ENCODE results near the gene HES5. TPM values are rescaled to one million over a fixed set of nuclear protein-coding genes. Genes with fewer than 3 reads are reported as not detected.

HES5 gene
- total RNA-seq, 1 experiment from 2014 or later = not detected

- Mint-ChIP-seq H3K27ac (ENCODE audit: unreplicated experiment) (no peak overlapping the region), H3K36me3 (ENCODE audit: insufficient read depth, unreplicated experiment) (no peaks in the 10 kb centered on the region), H3K9me3 (ENCODE audit: low read depth, unreplicated experiment) (no peaks in the 10 kb centered on the region), H3K27me3 (ENCODE audit: unreplicated experiment) (peaks cover 8% of the 10 kb centered on the region), H3K4me1 (ENCODE audit: low read depth, unreplicated experiment) (no peaks in the 10 kb centered on the region), H3K4me3 (ENCODE audit: low read depth, unreplicated experiment) (no peak overlapping the region)
- DNase-seq = no peak
- no TSS peak for BruUV-seq (replicated peaks)
- intact Hi-C loops (cut with micrococcal nuclease; ENCODE audit: unreplicated experiment) = no loop called here
- CTCF ChIA-PET = no interaction called here
- TF ChIP-seq, protein P1, sequence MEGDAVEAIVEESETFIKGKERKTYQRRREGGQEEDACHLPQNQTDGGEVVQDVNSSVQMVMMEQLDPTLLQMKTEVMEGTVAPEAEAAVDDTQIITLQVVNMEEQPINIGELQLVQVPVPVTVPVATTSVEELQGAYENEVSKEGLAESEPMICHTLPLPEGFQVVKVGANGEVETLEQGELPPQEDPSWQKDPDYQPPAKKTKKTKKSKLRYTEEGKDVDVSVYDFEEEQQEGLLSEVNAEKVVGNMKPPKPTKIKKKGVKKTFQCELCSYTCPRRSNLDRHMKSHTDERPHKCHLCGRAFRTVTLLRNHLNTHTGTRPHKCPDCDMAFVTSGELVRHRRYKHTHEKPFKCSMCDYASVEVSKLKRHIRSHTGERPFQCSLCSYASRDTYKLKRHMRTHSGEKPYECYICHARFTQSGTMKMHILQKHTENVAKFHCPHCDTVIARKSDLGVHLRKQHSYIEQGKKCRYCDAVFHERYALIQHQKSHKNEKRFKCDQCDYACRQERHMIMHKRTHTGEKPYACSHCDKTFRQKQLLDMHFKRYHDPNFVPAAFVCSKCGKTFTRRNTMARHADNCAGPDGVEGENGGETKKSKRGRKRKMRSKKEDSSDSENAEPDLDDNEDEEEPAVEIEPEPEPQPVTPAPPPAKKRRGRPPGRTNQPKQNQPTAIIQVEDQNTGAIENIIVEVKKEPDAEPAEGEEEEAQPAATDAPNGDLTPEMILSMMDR (IDR thresholded peaks at IDR 0.05; ENCODE audit: unreplicated experiment) = no peak
These were observed 50.4 kb downstream of the HES5 start for GRCh38 chr1:2479618-2480017.

- Mint-ChIP-seq H3K36me3 (ENCODE audit: insufficient read depth, unreplicated experiment) (no peaks in the 10 kb centered on the region), H3K27ac (ENCODE audit: unreplicated experiment) (no peak overlapping the region), H3K9me3 (ENCODE audit: low read depth, unreplicated experiment) (no peaks in the 10 kb centered on the region), H3K4me3 (ENCODE audit: low read depth, unreplicated experiment) (no peak overlapping the region), H3K4me1 (ENCODE audit: low read depth, unreplicated experiment) (no peaks in the 10 kb centered on the region), H3K27me3 (ENCODE audit: unreplicated experiment) (peaks cover 8% of the 10 kb centered on the region)
- CTCF ChIA-PET = no interaction called here
- no peak for DNase-seq
- no TSS peak for BruUV-seq (replicated peaks)
- intact Hi-C loops (cut with micrococcal nuclease; ENCODE audit: unreplicated experiment) = no loop called here
- TF ChIP-seq, protein P1 (IDR thresholded peaks at IDR 0.05; ENCODE audit: unreplicated experiment) = no peak
These were observed 50.9 kb downstream of the HES5 start for GRCh38 chr1:2479186-2479585.

Other genes starting within 250 kb of the HES5 start
- 23.2 and 25.9 TPM in 2 replicates for gene MORN1, start 138.7 kb downstream of the HES5 start, total RNA-seq (2022)
- 118 and 120 TPM in 2 replicates for gene RER1, start 138.4 kb downstream of the HES5 start, total RNA-seq (2022)
- gene PEX10, start 117.7 kb downstream of the HES5 start, total RNA-seq (2022) = 22.3 and 24.0 TPM in 2 replicates
- 3.1 and 4.1 TPM in 2 replicates for gene PLCH2, start 54.0 kb downstream of the HES5 start, total RNA-seq (2022)
- gene PANK4, start 3.7 kb downstream of the HES5 start, total RNA-seq (2022) = 24.4 and 24.7 TPM in 2 replicates
- gene TNFRSF14, start 26.1 kb upstream of the HES5 start, total RNA-seq (2022) = 24.4 and 33.4 TPM in 2 replicates
- 31.0 and 51.5 TPM in 2 replicates for gene PRXL2B, start 56.5 kb upstream of the HES5 start, total RNA-seq (2022)
- gene MMEL1, start 102.8 kb upstream of the HES5 start, total RNA-seq (2022) = 5.6 and 10.9 TPM in 2 replicates

Measured in Calu3 (cell line).